HepG2 (cell line): ENCODE results near the gene LUC7L. TPM values are rescaled to one million over a fixed set of nuclear protein-coding genes. Genes with fewer than 3 reads are reported as not detected.

ENCODE experiments used
- ATAC-seq: fragments of 200-7000 bp; cut with Tn5 transposase; 3 replicates; pipeline ENCODE4 v1.9.1; 2020; ENCODE audit warnings: mild to moderate bottlenecking, moderate library complexity
- BruUV-seq: library from RNA; stranded (reverse); fragments of 400-500 nt; replicated peaks from 2 replicates; lab custom pipeline; 2021; lab: Mats Ljungman, UMichigan
- CTCF ChIA-PET: fragments of 300-600 bp; formaldehyde crosslinking; extraction: SDS; loops from one replicate; lab custom pipeline; 2021; ENCODE audit warnings: low total read pairs, inconsistent platforms, low intra/inter-chr PET ratio; lab: Yijun Ruan, JAX
- POLR2A ChIA-PET: fragments of 350-600 bp; sonication (Branson Sonifier 250); formaldehyde crosslinking; loops from one replicate; lab custom pipeline; 2020; ENCODE audit warnings: antibody characterized with exemption, inconsistent platforms; lab: Yijun Ruan, JAX
- DNase-seq: peaks from one replicate; pipeline ENCODE4 v3.0.0-alpha.2; 2015; ENCODE audit warnings: low spot score
- FAIRE-seq: peaks from 3 replicates; lab custom pipeline; 2011; peaks lifted over from hg19 to GRCh38; lab: Jason Lieb, UNC
- H2AFZ ChIP-seq: one replicate; pipeline ENCODE4 v1.6.1; 2011; ENCODE audit warnings: low read length, inconsistent platforms
- H3K27ac ChIP-seq: fragments of 300-600 bp; 3 replicates; pipeline ENCODE4 v1.8.0; 2011; ENCODE audit warnings: mixed run types, mild to moderate bottlenecking, mixed read lengths, low read length, inconsistent platforms; ENCODE audit not compliant: insufficient read depth; ENCODE audit errors: extremely low read length
- H3K27me3 ChIP-seq, 2 experiments: fragments of 200-600 bp in 1 of 2; 2 replicates in 1 of 2; 3 replicates in 1 of 2; pipeline versions ENCODE4 v1.6.0 to v1.8.0; 2011; ENCODE audit warnings: low read length in 2 of 2, mild to moderate bottlenecking in 2 of 2, moderate library complexity in 2 of 2, inconsistent platforms in 1 of 2; ENCODE audit not compliant: insufficient read depth in 2 of 2, control insufficient read depth in 1 of 2
- H3K36me3 ChIP-seq, 2 experiments: fragments of 200-600 bp in 1 of 2; replicated peaks in 1 of 2; 2 replicates in 1 of 2; 3 replicates in 1 of 2; pipeline versions ENCODE4 v1.5.1 to v1.8.0; 2011; ENCODE audit warnings: low read length in 2 of 2, inconsistent platforms in 1 of 2; ENCODE audit not compliant: insufficient read depth in 2 of 2, control insufficient read depth in 1 of 2
- H3K4me1 ChIP-seq: 2 replicates; pipeline ENCODE4 v1.5.1; 2012; ENCODE audit warnings: low read length, inconsistent platforms; ENCODE audit not compliant: insufficient read depth
- H3K4me2 ChIP-seq: 2 replicates; pipeline ENCODE4 v1.6.0; 2011; ENCODE audit warnings: low read depth, low read length, inconsistent platforms
- H3K4me3 ChIP-seq, 3 experiments: fragments of 200-600 bp in 1 of 3; sonication (generic), shearing (Covaris generic) in 1 of 3; replicated peaks in 1 of 3; 2 replicates each; pipeline ENCODE4 v1.5.1; 2011 to 2016; ENCODE audit warnings: low read length in 3 of 3, inconsistent platforms in 2 of 3, low read depth in 2 of 3, mild to moderate bottlenecking in 2 of 3, control low read depth in 1 of 3, mixed read lengths in 1 of 3; ENCODE audit not compliant: insufficient read depth in 1 of 3
- H3K79me2 ChIP-seq: one replicate; pipeline ENCODE4 v1.6.1; 2011; ENCODE audit warnings: low read length, inconsistent platforms; ENCODE audit not compliant: insufficient read depth
- H3K9ac ChIP-seq: 2 replicates; pipeline ENCODE4 v1.6.0; 2011; ENCODE audit warnings: mild to moderate bottlenecking, low read depth, low read length, inconsistent platforms; ENCODE audit not compliant: insufficient read depth
- H3K9me3 ChIP-seq: 2 replicates; pipeline ENCODE4 v1.5.1; 2012; ENCODE audit warnings: mild to moderate bottlenecking, low read length
- H4K20me1 ChIP-seq: 2 replicates; pipeline ENCODE4 v1.6.0; 2011; ENCODE audit warnings: inconsistent platforms, mild to moderate bottlenecking, low read length, moderate library complexity; ENCODE audit not compliant: insufficient read depth
- ARNTL ChIP-seq: sonication (generic); formaldehyde crosslinking; IDR thresholded peaks from 2 replicates; pipeline ENCODE4 v1.4.0; 2020; ENCODE audit warnings: mild to moderate bottlenecking, missing genetic modification reagents
- ATAD3A ChIP-seq: sonication (generic); formaldehyde crosslinking; IDR thresholded peaks from 2 replicates; pipeline ENCODE4 v1.4.0; 2020; ENCODE audit warnings: missing genetic modification reagents
- BATF2 ChIP-seq: sonication (generic); formaldehyde crosslinking; IDR thresholded peaks from 2 replicates; pipeline ENCODE4 v1.8.0; 2022; ENCODE audit warnings: mild to moderate bottlenecking, missing genetic modification reagents, moderate library complexity
- DMAP1 ChIP-seq: IDR thresholded peaks from 2 replicates; pipeline ENCODE4 v1.6.1; 2016
- EED ChIP-seq: sonication (generic); formaldehyde crosslinking; IDR thresholded peaks from 2 replicates; pipeline ENCODE4 v1.5.0; 2020; ENCODE audit warnings: mild to moderate bottlenecking, missing genetic modification reagents
- ERF ChIP-seq: IDR thresholded peaks from 2 replicates; pipeline ENCODE4 v1.6.1; 2018; ENCODE audit warnings: missing biosample characterization, missing genetic modification reagents
- ESRRA ChIP-seq: sonication (generic); formaldehyde crosslinking; IDR thresholded peaks from 2 replicates; pipeline ENCODE4 v1.5.1; 2020; ENCODE audit warnings: mild to moderate bottlenecking, low read depth, missing genetic modification reagents
- REXO4 ChIP-seq: sonication (generic); formaldehyde crosslinking; IDR thresholded peaks from 2 replicates; pipeline ENCODE4 v1.8.0; 2022; ENCODE audit warnings: missing genetic modification reagents, mild to moderate bottlenecking, borderline replicate concordance
- SSRP1 ChIP-seq: IDR thresholded peaks from 2 replicates; pipeline ENCODE4 v1.6.1; 2016; ENCODE audit warnings: control low read depth
- TEAD2 ChIP-seq: sonication (generic); formaldehyde crosslinking; IDR thresholded peaks from 2 replicates; pipeline ENCODE4 v1.9.0; 2021; ENCODE audit warnings: missing genetic modification reagents
- ZC3H13 ChIP-seq: sonication (generic); formaldehyde crosslinking; IDR thresholded peaks from 2 replicates; pipeline ENCODE4 v1.8.1; 2023; ENCODE audit warnings: mild to moderate bottlenecking, missing genetic modification reagents, moderate library complexity
- ZHX2 ChIP-seq, 2 experiments: sonication (generic) in 1 of 2; formaldehyde crosslinking in 1 of 2; IDR thresholded peaks; 2 replicates each; pipeline versions ENCODE4 v1.6.1 to v1.9.0; 2014 to 2022; ENCODE audit warnings: antibody characterized with exemption in 1 of 2, borderline replicate concordance in 1 of 2, inconsistent platforms in 1 of 2, low read depth in 1 of 2, missing genetic modification reagents in 1 of 2
- ZMYM4 ChIP-seq: sonication (generic); formaldehyde crosslinking; IDR thresholded peaks from 2 replicates; pipeline ENCODE4 v1.8.1; 2023; ENCODE audit warnings: mild to moderate bottlenecking, missing genetic modification reagents
- ZNF143 ChIP-seq: sonication (generic); formaldehyde crosslinking; IDR thresholded peaks from 2 replicates; pipeline ENCODE4 v1.4.0; 2020; ENCODE audit warnings: missing genetic modification reagents
- ZNF251 ChIP-seq: sonication (generic); formaldehyde crosslinking; IDR thresholded peaks from 2 replicates; pipeline ENCODE4 v1.9.0; 2021; ENCODE audit warnings: mild to moderate bottlenecking, missing genetic modification reagents
- ZSCAN29 ChIP-seq: sonication (generic); formaldehyde crosslinking; conservative IDR thresholded peaks from 2 replicates; pipeline ENCODE4 v1.4.0; 2020; ENCODE audit warnings: mild to moderate bottlenecking, missing genetic modification reagents
- WGBS: methylation state at CpG from one replicate; pipeline ENCODE4 v1.1.6; 2017; ENCODE audit warnings: low lambda C conversion rate; 5-methylcytosine and 5-hydroxymethylcytosine counted together
- in situ Hi-C: cut with HindIII; loops from 2 replicates; pipeline ENCODE4 v1.10.0; 2017; ENCODE audit warnings: low pct_unique_long_range_greater_than_20kb; ENCODE audit not compliant: extremely low pct_ligation_motif_present
- intact Hi-C: fragments of 100-400 bp; cut with micrococcal nuclease; formaldehyde crosslinking; loops from one replicate; pipeline ENCODE4 v1.10.0; 2022; ENCODE audit not compliant: unreplicated experiment
- polyA plus RNA-seq, 8 experiments: library from polyadenylated mRNA; depleted of rRNA in 3 of 8; stranded (reverse) in 7 of 8; unstranded in 1 of 8; fragments of >200 nt; fragmentation: Illumina TruSeq in 4 of 8; extraction: Trizol in 4 of 8; gene quantifications; 2 replicates each; pipeline versions ENCODE4 v1.2.1 to v1.2.3, GENCODE V29; 2011 to 2016; ENCODE audit warnings: low read depth in 4 of 8, missing spikeins in 1 of 8, mixed read lengths in 1 of 8; ENCODE audit not compliant: insufficient read depth in 1 of 8
- total RNA-seq, 5 experiments: library from RNA; depleted of rRNA; stranded (reverse); fragments of >200 nt; fragmentation: Illumina TruSeq; extraction: Trizol; gene quantifications; 2 replicates each; pipeline ENCODE4 v1.2.3, GENCODE V29; 2016; ENCODE audit warnings: low read depth in 1 of 5
- TF ChIP-seq, protein P1 (sequence below), 2 experiments: fragments of 450-650 bp in 1 of 2; sonication (generic) in 1 of 2; formaldehyde crosslinking; IDR thresholded peaks; 2 replicates each; pipeline versions ENCODE4 v1.5.0 to v1.8.0; 2020 to 2022; ENCODE audit warnings: mild to moderate bottlenecking in 1 of 2, missing genetic modification reagents in 1 of 2

The LUC7L gene
- total and polyA plus RNA-seq, 2 of the 13 experiments (the other 11 are each of a cell fraction or from before 2014, with no cell fraction given) = 48.7 to 56.9 TPM

GRCh38 chr16:178668-179015 is 50.6 kb downstream of the LUC7L start (continued):
- no peak for TF ChIP-seq ZSCAN29 (CRISPR knock-in tag)
- TF ChIP-seq BATF2 (CRISPR knock-in tag) = no peak
- TF ChIP-seq ATAD3A (CRISPR knock-in tag) = no peak
- no peak for TF ChIP-seq ERF (CRISPR knock-in tag)
- no peak for TF ChIP-seq TEAD2
- TF ChIP-seq, protein P1, sequence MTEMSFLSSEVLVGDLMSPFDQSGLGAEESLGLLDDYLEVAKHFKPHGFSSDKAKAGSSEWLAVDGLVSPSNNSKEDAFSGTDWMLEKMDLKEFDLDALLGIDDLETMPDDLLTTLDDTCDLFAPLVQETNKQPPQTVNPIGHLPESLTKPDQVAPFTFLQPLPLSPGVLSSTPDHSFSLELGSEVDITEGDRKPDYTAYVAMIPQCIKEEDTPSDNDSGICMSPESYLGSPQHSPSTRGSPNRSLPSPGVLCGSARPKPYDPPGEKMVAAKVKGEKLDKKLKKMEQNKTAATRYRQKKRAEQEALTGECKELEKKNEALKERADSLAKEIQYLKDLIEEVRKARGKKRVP (CRISPR knock-in tag; IDR thresholded peaks at IDR 0.05) = no peak
- no peak for TF ChIP-seq ZMYM4 (CRISPR knock-in tag)
- no peak for TF ChIP-seq ESRRA (CRISPR knock-in tag)
- no peak for TF ChIP-seq ARNTL (CRISPR knock-in tag)

- Histone ChIP-seq H4K20me1 (0 out of 2 replicates have a peak, but pooled peaks cover 6% of the 10 kb centered on the region), H3K36me3 (no peaks in the 10 kb centered on the region), H3K9ac (no peak overlapping the region), H2AFZ (no peak overlapping the region), H3K9me3 (no peaks in the 10 kb centered on the region), H3K27me3 (peaks cover 0 to 18% of the 10 kb centered on the region in 2 experiments; a peak in 4 of 5 replicates), H3K4me2 (no peak overlapping the region), H3K4me3 (no peak overlapping the region), H3K79me2 (no peaks in the 10 kb centered on the region), H3K4me1 (peaks cover 28% of the 10 kb centered on the region), H3K27ac (no peak overlapping the region)
- no peak for FAIRE-seq
- WGBS = 60% methylated on average over 8 of the region's 11 CpGs
- no peak for ATAC-seq
- intact Hi-C loops = no loop called here
- in situ Hi-C loops = no loop called here
- no peak for TF ChIP-seq ZNF251
- TF ChIP-seq ZHX2 (IDR thresholded peaks at IDR 0.05; ENCODE audit: low read depth) = no peak
- no peak for TF ChIP-seq ZHX2 (CRISPR knock-in tag; IDR thresholded peaks at IDR 0.05; ENCODE audit: borderline replicate concordance)
- TF ChIP-seq ZC3H13 (CRISPR knock-in tag) = no peak
- TF ChIP-seq ZNF143 (CRISPR knock-in tag) = no peak
- no peak for TF ChIP-seq EED
- no peak for TF ChIP-seq DMAP1 (CRISPR knock-in tag)
- no peak for TF ChIP-seq REXO4 (CRISPR knock-in tag)
- TF ChIP-seq SSRP1 (CRISPR knock-in tag) = no peak
- CTCF ChIA-PET = no interaction called here
- POLR2A ChIA-PET = no interaction called here
- no TSS peak for BruUV-seq
- no peak for DNase-seq
These were observed 51.1 kb downstream of the LUC7L start for GRCh38 chr16:177981-178667.
